HEK293 (cell line): Measurements from ENCODE around the gene PAPLN.
A peak's percentile ranks its signal among the peaks of the same experiment; 100 is the strongest.

ENCODE experiments used
- CTCF ChIA-PET: fragments of 350-600 bp; formaldehyde crosslinking; extraction: SDS; loops from one replicate; lab custom pipeline; 2021; ENCODE audit warnings: antibody characterized with exemption; lab: Yijun Ruan, JAX
- POLR2A ChIA-PET: fragments of 300-600 bp; formaldehyde crosslinking; extraction: SDS; loops from one replicate; lab custom pipeline; 2020; ENCODE audit warnings: antibody characterized with exemption, inconsistent platforms; lab: Yijun Ruan, JAX
- H3K27ac ChIP-seq: fragments of 200-500 bp; sonication (Bioruptor generic); 2 replicates; pipeline ENCODE4 v1.5.1; 2014; ENCODE audit warnings: low read depth, low read length, control low read depth, inconsistent platforms; ENCODE audit errors: extremely low read depth
- H3K36me3 ChIP-seq, 2 experiments: fragments of 200-500 bp in 1 of 2; sonication (Bioruptor generic) in 1 of 2; 1 replicate in 1 of 2; 2 replicates in 1 of 2; pipeline ENCODE4 v1.5.1; 2014 to 2017; ENCODE audit warnings: inconsistent platforms in 2 of 2, low read length in 2 of 2; ENCODE audit not compliant: control insufficient read depth in 2 of 2, insufficient read depth in 1 of 2
- H3K4me1 ChIP-seq: fragments of 200-500 bp; sonication (Bioruptor generic); 2 replicates; pipeline ENCODE4 v1.5.1; 2014; ENCODE audit warnings: mild to moderate bottlenecking, low read length, inconsistent platforms; ENCODE audit not compliant: control insufficient read depth, insufficient read depth
- H3K4me3 ChIP-seq: 2 replicates; pipeline ENCODE4 v1.5.1; 2011; ENCODE audit warnings: low read depth, mild to moderate bottlenecking, control low read depth, low read length, moderate library complexity
- H3K9me3 ChIP-seq: fragments of 200-500 bp; sonication (Bioruptor generic); 2 replicates; pipeline ENCODE4 v1.5.1; 2014; ENCODE audit warnings: low read depth, low read length, inconsistent platforms; ENCODE audit not compliant: control insufficient read depth, insufficient read depth
- BCL6B ChIP-seq: fragments of 450-650 bp; formaldehyde crosslinking; IDR thresholded peaks from 2 replicates; pipeline ENCODE4 v1.5.1; 2017; ENCODE audit warnings: missing biosample characterization, missing genetic modification characterization
- EGR2 ChIP-seq: fragments of 450-650 bp; formaldehyde crosslinking; IDR thresholded peaks from 2 replicates; pipeline ENCODE4 v1.5.1; 2016; ENCODE audit warnings: low read depth, missing biosample characterization, missing genetic modification characterization
- GLI2 ChIP-seq: fragments of 450-650 bp; formaldehyde crosslinking; IDR thresholded peaks from 2 replicates; pipeline ENCODE4; 2017; ENCODE audit warnings: missing biosample characterization, missing genetic modification characterization, low read depth, borderline replicate concordance
- KLF7 ChIP-seq: fragments of 450-650 bp; formaldehyde crosslinking; IDR thresholded peaks from 2 replicates; pipeline ENCODE4 v1.5.1; 2016; ENCODE audit warnings: missing biosample characterization, missing genetic modification characterization, borderline replicate concordance
- PRDM1 ChIP-seq: fragments of 450-650 bp; formaldehyde crosslinking; IDR thresholded peaks from 2 replicates; pipeline ENCODE4; 2016; ENCODE audit warnings: missing biosample characterization, missing genetic modification characterization
- REST ChIP-seq: fragments of 450-650 bp; formaldehyde crosslinking; IDR thresholded peaks from 2 replicates; pipeline ENCODE4 v1.5.1; 2016; ENCODE audit warnings: missing biosample characterization, missing genetic modification characterization
- SCRT1 ChIP-seq: fragments of 450-650 bp; formaldehyde crosslinking; IDR thresholded peaks from 2 replicates; pipeline ENCODE4 v1.5.1; 2016; ENCODE audit warnings: missing biosample characterization, missing genetic modification characterization, borderline replicate concordance
- SP7 ChIP-seq: fragments of 450-650 bp; formaldehyde crosslinking; IDR thresholded peaks from 2 replicates; pipeline ENCODE4 v1.5.1; 2016; ENCODE audit warnings: missing biosample characterization, missing genetic modification characterization
- ZBTB1 ChIP-seq: fragments of 450-650 bp; formaldehyde crosslinking; IDR thresholded peaks from 2 replicates; pipeline ENCODE4 v1.5.1; 2016; ENCODE audit warnings: missing biosample characterization, missing genetic modification characterization
- ZFP3 ChIP-seq: fragments of 450-650 bp; formaldehyde crosslinking; IDR thresholded peaks from 2 replicates; pipeline ENCODE4 v1.5.1; 2016; ENCODE audit warnings: low read depth, missing biosample characterization, missing genetic modification characterization
- ZFP37 ChIP-seq: fragments of 450-650 bp; formaldehyde crosslinking; IDR thresholded peaks from 2 replicates; pipeline ENCODE4 v1.5.1; 2016; ENCODE audit warnings: missing biosample characterization, missing genetic modification characterization
- ZNF184 ChIP-seq: fragments of 450-650 bp; IDR thresholded peaks from 2 replicates; pipeline ENCODE4 v1.5.1; 2018; ENCODE audit warnings: missing biosample characterization, mild to moderate bottlenecking, missing genetic modification characterization
- ZNF211 ChIP-seq: fragments of 450-650 bp; formaldehyde crosslinking; IDR thresholded peaks from 2 replicates; pipeline ENCODE4 v1.5.1; 2016; ENCODE audit warnings: low read depth, missing biosample characterization, missing genetic modification characterization
- ZNF221 ChIP-seq: fragments of 450-650 bp; formaldehyde crosslinking; IDR thresholded peaks from 2 replicates; pipeline ENCODE4 v1.5.1; 2017; ENCODE audit warnings: missing biosample characterization, missing genetic modification characterization, borderline replicate concordance
- ZNF223 ChIP-seq: fragments of 450-650 bp; formaldehyde crosslinking; IDR thresholded peaks from 2 replicates; pipeline ENCODE4 v1.5.1; 2016; ENCODE audit warnings: missing biosample characterization, missing genetic modification characterization
- ZNF239 ChIP-seq: fragments of 450-650 bp; formaldehyde crosslinking; IDR thresholded peaks from 2 replicates; pipeline ENCODE4 v1.5.1; 2016; ENCODE audit warnings: missing biosample characterization, missing genetic modification characterization
- ZNF341 ChIP-seq: fragments of 450-650 bp; formaldehyde crosslinking; IDR thresholded peaks from 2 replicates; pipeline ENCODE4; 2016; ENCODE audit warnings: low read depth, missing biosample characterization, missing genetic modification characterization
- ZNF366 ChIP-seq: fragments of 450-650 bp; formaldehyde crosslinking; conservative IDR thresholded peaks from 2 replicates; pipeline ENCODE4 v1.5.1; 2016; ENCODE audit warnings: missing biosample characterization, missing genetic modification characterization
- ZNF37A ChIP-seq: fragments of 450-650 bp; IDR thresholded peaks from 2 replicates; pipeline ENCODE4 v1.5.1; 2018; ENCODE audit warnings: missing biosample characterization, missing genetic modification characterization
- ZNF501 ChIP-seq: fragments of 450-650 bp; formaldehyde crosslinking; IDR thresholded peaks from 2 replicates; pipeline ENCODE4 v1.5.1; 2016; ENCODE audit warnings: missing biosample characterization, missing genetic modification characterization
- ZNF514 ChIP-seq: fragments of 450-650 bp; formaldehyde crosslinking; IDR thresholded peaks from 2 replicates; pipeline ENCODE4 v1.5.1; 2016; ENCODE audit warnings: missing biosample characterization, missing genetic modification characterization
- ZNF561 ChIP-seq: fragments of 450-650 bp; IDR thresholded peaks from 2 replicates; pipeline ENCODE4 v1.5.1; 2018; ENCODE audit warnings: missing biosample characterization, missing genetic modification characterization, borderline replicate concordance
- ZNF654 ChIP-seq: fragments of 450-650 bp; formaldehyde crosslinking; IDR thresholded peaks from 2 replicates; pipeline ENCODE4 v1.5.1; 2016; ENCODE audit warnings: low read depth, missing biosample characterization, missing genetic modification characterization
- ZNF664 ChIP-seq: fragments of 450-650 bp; formaldehyde crosslinking; IDR thresholded peaks from 2 replicates; pipeline ENCODE4 v1.5.1; 2016; ENCODE audit warnings: missing biosample characterization, missing genetic modification characterization

Gene PAPLN

GRCh38 chr14:73235531-73236155, 1.7 kb upstream of the PAPLN start (continued):
- no peak for TF ChIP-seq ZNF184 (tag by site-specific recombination)
- no peak for TF ChIP-seq ZNF223 (tag by site-specific recombination)
- no peak for TF ChIP-seq SCRT1 (tag by site-specific recombination)
- TF ChIP-seq EGR2 (tag by site-specific recombination): no peak
- 0 out of 2 replicates have a peak, but pooled peaks have one; percentile 29 for TF ChIP-seq ZNF341 (tag by site-specific recombination)
- no peak for TF ChIP-seq ZNF239 (tag by site-specific recombination)
- no peak for TF ChIP-seq REST (tag by site-specific recombination)

- TF ChIP-seq ZFP37 (tag by site-specific recombination): no peak
- no peak for TF ChIP-seq ZNF514
- TF ChIP-seq ZNF664 (tag by site-specific recombination): no peak
- TF ChIP-seq ZNF37A (tag by site-specific recombination): no peak
- TF ChIP-seq ZNF654 (tag by site-specific recombination): no peak
- TF ChIP-seq SP7 (tag by site-specific recombination): no peak
- TF ChIP-seq ZNF211 (tag by site-specific recombination): no peak
- CTCF ChIA-PET: interaction anchor here (0.9 kb wide), 1 partner anchor 59 kb away, joined by 4 read pairs; no protein-coding TSS in a partner anchor
- no peaks in the 10 kb centered on the region for H3K36me3 ChIP-seq
- no peak overlapping the region for H3K4me3 ChIP-seq
- POLR2A ChIA-PET: interaction anchor here (0.5 kb wide), 1 partner anchor 10 kb away, joined by 5 read pairs; no protein-coding TSS in a partner anchor
- no peak overlapping the region for H3K27ac ChIP-seq
- no peaks in the 10 kb centered on the region for H3K9me3 ChIP-seq
- peaks cover 13% of the 10 kb centered on the region for H3K4me1 ChIP-seq
These were observed 1.1 kb upstream of the PAPLN start for GRCh38 chr14:73236157-73236556.

DNA sequence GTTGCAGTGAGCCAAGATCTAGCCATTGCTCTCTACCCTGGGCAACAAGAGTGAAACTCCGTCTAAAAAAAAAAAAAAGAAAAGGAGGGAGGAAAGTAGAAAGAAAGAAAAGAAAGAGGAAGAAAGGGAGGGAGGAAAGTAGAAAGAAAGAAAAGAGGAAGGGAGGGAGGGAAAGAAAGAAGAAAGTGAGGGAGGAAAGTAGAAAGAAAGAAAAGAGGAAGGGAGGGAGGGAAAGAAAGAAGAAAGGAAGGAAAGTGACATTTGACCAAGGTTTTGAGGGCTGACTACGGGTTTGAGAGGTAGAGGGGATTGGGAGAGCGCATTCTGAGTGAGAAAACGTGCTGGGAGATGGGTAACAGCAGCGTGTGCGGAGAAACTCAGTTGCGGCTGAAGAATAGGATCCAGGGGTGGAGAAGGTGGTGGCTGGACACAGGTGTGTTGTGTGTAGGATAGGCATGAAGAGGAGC, 521 bp upstream of the PAPLN start:
- H3K4me1 ChIP-seq: peaks cover 13% of the 10 kb centered on the region
- H3K27ac ChIP-seq: no peak overlapping the region
- ChIA-PET POLR2A (interaction anchor here (0.5 kb wide), 1 partner anchor 11 kb away, joined by 5 read pairs; no protein-coding TSS in a partner anchor), CTCF (interaction anchor here (0.9 kb wide), 1 partner anchor 58 kb away, joined by 4 read pairs; no protein-coding TSS in a partner anchor)
- no peak overlapping the region for H3K4me3 ChIP-seq
- H3K36me3 ChIP-seq: no peaks in the 10 kb centered on the region
- no peaks in the 10 kb centered on the region for H3K9me3 ChIP-seq
- peak; percentile 88 for TF ChIP-seq ZFP3 (tag by site-specific recombination)
- no peak for TF ChIP-seq ZNF561 (tag by site-specific recombination)
- TF ChIP-seq PRDM1 (tag by site-specific recombination): peak; percentile 100
- no peak for TF ChIP-seq ZBTB1 (tag by site-specific recombination)
- TF ChIP-seq KLF7 (tag by site-specific recombination): no peak
- no peak for TF ChIP-seq ZNF221 (tag by site-specific recombination)
- no peak for TF ChIP-seq ZNF501 (tag by site-specific recombination)
- no peak for TF ChIP-seq BCL6B (tag by site-specific recombination)
- TF ChIP-seq ZNF366 (tag by site-specific recombination): peak; percentile 97
- TF ChIP-seq GLI2 (tag by site-specific recombination): no peak
